GM12892 (cell line): ENCODE data around the gene CDK19.

Experiments used
- POLR2A ChIP-seq: IDR thresholded peaks from 2 replicates; pipeline ENCODE4 v1.6.1; 2011; ENCODE audit warnings: low read depth, low read length, control low read depth
- POLR2AphosphoS5 ChIP-seq: IDR thresholded peaks from 2 replicates; pipeline ENCODE4 v1.6.1; 2011; ENCODE audit warnings: low read depth, low read length, control low read depth

DNA sequence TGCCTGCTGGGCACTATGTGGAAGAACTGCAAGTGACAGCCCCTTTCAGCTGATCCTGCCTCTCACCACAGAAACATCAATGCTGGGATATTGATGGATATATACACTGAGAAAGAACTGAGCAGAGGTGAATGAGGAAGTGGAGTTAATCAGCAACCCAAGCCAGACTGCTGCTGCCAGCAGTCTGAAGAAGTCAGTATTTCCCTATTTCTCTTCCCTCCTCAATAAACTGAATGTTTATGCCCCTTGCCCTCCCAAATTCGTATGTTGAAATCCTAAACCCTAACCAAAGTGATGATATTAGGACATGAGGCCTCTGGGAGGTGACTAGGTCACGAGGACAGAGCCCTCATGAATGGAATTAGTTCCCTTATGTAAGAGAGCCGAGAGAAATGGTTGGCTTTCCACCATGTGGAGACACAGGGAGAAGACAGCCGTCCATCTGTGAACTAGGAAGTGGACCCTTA, 76.3 kb downstream of the CDK19 start:
- TF ChIP-seq POLR2A (no peak), POLR2AphosphoS5 (no peak)
